HG03060 (cell line): ENCODE data around the gene NECTIN1.

Source experiments
- ATAC-seq: cut with Tn5 transposase; IDR thresholded peaks from one replicate; pipeline ENCODE4 v1.9.1; 2021; ENCODE audit warnings: low read depth, moderate number of reproducible peaks; ENCODE audit not compliant: unreplicated experiment

NECTIN1 gene, protein sequence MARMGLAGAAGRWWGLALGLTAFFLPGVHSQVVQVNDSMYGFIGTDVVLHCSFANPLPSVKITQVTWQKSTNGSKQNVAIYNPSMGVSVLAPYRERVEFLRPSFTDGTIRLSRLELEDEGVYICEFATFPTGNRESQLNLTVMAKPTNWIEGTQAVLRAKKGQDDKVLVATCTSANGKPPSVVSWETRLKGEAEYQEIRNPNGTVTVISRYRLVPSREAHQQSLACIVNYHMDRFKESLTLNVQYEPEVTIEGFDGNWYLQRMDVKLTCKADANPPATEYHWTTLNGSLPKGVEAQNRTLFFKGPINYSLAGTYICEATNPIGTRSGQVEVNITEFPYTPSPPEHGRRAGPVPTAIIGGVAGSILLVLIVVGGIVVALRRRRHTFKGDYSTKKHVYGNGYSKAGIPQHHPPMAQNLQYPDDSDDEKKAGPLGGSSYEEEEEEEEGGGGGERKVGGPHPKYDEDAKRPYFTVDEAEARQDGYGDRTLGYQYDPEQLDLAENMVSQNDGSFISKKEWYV

DNA sequence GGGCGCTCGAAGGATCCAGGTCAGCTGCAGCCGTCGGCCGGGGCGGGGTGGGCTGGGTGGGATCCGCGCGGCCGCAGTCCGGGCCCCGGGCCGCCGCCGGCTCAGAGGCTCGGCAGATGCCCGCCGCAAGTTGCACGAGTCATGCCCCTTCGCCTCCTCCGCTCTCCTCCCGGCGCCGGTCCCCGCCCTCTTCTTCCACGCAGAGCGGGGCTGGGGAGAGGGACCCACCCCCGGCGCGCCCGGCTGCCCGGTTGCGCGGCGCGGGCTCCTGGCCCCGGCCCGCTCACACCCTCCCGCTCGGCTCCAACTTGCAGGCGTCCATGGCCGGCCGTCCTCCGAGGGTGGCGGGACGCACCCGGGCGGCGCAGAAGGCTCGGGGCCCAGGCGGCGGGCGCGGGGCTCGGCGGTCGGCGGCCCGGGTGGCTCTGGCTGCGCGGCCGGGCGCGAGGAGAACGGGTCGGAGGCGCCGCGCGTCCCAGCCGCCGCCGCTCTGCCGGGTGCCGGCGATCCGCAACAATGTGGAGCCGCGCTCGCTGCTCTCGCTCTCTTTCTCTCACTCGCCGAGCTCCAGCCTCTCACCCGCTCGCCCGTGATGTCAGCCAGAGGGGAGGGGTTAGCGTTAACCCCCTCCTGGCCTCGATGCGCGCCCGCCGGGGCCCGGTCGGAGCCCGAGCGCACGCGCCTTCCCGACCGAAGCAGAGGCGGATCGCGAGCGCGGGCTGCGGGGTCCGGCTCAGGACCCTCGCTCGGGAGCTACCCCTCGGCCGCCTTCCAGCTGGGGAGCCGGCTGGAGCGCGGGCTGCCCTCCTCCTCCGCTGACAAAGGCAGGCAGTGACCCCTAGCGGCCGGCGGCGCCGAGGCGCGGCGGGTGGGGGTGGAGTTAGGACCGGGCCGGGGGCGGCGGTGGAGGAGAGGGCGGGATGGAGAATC is at the start of gene NECTIN1:
Gene NECTIN1, minus strand, starts transcription at position 550 of the 930 bp plus-strand sequence. CDS start 647 bp downstream, outside the sequence.
- no peak for ATAC-seq

DNA sequence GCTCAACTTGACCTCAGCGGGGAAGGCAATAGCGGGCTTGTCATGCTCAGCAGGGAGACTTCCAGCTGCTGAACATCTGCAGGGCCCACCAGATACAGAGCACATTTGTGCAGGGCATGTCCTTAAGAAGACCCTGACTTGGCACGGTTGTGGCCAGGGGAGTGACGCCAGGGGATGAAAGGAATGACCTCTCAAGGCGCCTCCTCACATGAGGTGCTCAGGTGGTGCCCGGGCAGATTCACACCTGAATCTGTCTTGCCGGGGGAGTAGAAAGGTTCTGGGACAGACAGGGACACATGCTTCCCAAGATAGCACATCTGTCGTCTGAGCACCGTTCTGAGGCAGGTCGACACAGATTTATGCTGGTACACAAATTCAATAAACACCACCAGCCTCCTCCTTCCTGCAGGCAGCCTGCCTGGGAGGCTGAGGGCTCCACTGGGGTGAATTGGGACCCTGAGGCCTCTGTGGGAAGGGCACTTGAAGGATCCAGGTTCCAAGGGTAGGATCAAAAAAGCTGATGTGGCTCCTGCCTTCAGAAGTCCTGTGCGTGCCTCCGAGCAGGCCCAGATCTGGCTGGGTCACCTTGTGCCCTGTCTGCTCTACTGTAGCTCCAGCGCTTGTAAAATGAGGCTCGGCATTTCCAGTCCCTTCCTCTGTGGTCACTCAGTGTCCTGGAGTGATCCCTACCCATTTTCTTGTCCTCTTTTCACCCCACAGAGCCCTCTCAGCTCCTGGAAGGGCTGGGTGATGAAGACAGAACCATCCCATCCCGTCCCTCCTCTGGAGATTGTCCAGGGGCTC is 49.6 kb upstream of the NECTIN1 start:
- ATAC-seq, result no peak

DNA sequence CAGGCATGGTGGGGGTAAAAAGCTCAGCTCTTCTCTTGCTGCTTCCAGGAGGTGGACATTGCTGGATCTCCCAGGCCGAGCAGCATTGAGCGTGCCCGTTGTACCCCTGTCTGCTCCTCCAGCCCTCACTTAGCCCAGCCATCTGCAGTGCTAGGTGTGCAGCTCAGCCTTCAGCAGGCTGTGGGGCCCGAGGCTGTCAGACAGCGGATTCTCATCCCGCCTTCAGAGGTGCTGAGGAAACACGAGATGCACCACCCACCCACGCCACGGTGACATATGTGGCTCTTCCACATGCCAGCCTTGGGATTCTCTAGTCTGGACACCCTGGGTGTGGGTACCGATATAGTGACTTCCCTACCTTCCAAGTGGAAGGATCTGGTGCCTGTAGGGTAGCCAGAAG is 48.9 kb upstream of the NECTIN1 start:
- ATAC-seq, result no peak

DNA sequence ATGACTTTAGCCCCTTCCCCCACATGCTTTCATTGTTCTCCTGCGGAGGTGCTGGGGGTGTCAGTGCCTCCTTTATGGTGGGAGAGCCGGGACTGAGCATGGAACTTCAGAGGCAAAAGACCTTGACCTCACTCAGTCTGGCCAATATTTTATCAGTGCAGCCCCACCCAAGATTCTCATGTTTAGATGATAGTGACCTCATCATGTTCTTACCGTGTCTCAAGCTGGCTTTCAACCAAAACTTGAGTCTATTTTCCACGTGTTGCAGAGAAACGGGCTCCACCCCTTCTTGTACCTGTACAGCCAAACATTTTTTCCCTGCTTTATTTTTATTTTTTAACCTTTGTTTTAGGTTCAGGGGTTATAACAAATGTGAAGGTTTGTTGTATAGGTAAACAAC is 47.7 kb upstream of the NECTIN1 start:
- ATAC-seq, result no peak

DNA sequence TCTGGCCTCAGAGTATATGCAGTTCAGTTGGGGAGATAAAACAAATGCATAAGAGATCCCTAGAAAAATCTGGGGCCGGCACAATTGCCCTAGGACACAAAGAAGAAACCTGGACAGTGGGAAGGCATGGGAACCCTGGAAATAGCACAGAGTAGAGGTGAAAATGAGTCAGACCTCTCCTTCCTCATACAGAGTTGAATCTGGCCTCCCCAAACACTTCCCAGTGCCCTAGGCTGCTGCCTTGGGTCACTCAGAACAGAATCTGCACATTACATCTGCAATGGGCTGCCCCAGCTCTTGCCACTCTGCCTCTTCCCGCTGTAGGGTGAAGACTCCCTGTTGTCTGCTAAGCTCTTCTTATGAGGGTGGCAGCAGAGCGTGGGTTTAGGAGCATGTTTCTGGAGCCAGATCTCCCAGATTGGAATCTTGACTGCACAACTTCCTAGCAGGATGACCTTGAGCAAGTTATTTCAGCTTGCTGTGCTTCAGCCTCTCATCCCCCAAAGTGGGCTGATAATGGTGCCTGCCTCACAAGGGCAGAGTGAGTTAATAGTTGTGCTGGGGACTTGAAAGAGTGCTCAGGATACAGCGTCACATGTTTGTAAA is 47.1 kb upstream of the NECTIN1 start:
- ATAC-seq, result no peak

DNA sequence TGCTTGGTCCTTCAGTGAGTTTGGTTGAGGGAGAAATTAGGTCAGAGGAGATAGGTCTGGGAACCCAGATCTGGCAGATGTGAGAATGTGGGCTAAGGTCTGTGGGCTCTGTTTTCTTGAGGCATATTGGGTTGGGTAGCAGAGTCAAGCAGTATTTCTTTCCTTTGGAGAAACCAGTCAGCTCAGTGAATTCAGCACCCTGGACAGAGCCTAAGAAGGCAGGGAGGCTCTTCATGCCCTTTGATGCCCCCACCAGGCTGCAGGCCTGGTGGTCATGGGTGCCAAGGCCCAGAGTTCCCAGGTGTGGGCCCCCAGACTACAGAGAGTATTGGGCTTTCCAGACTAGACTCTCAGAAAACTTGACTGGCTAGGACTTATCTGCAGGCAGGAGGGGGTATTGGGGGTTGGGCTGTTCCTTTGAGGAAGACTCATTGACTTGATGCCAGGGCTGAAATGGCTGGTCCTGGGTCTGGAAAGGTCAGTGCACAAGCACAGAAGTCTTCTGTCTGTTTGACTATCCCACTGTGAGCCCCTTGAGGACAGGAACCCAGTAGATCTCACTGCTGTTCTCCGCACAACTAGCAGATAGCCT is 45.3 kb upstream of the NECTIN1 start:
- ATAC-seq, result no peak

DNA sequence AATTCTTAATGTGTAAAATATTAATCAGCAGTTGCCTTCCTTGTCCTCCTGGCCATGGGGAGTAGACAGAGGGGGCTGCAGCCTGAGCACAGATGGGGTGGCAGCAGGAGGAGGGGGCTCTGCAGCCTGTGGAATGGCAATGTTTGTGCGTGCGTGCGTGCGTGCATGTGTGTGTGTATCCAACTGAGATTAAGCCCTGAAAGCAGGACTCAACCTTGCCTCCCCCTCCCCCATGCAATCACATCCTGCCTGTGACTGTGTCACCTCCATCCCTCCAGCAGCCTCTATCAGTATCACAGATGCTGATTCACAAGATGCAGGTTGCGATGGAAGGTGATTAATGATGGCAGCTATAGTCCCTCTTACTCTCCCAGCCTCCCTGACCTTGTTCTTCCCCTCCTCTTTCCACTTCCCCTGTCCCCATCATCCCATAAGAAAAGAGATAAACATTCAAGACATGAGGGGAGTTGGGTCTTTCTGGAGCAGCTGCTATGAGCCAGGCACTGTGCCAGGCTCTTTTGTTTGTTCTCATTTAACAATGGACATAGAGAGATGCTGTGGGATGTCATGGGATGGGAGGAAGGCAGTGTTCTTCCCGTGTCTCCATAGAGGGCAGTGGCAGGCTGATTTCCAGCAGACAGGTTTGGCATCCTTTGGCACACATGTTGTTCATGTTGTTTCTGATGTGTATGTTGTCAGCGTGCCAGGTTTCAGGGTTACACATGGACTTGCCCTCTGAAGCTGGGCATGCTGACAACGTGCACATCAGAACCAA is 43.8 kb upstream of the NECTIN1 start:
- no peak for ATAC-seq

DNA sequence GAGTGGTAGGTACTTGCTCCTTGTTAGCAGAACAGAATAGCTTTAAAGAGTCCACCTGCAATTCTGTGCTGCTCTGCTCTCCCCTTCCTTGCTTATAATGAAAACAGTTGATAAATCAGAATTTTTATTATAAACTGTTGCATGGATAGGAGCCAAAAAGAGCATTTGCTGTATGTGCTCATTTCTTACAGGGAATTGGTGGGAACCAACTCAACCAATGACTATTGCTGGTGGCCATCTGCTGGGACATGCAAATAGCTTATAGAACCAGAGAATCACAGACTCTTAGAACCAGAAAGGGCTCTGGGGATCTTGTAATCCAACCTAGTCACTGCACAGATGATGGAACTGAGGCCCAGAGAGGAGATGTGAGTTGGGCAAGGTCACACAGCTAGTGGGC is 43.1 kb upstream of the NECTIN1 start:
- ATAC-seq, result no peak

DNA sequence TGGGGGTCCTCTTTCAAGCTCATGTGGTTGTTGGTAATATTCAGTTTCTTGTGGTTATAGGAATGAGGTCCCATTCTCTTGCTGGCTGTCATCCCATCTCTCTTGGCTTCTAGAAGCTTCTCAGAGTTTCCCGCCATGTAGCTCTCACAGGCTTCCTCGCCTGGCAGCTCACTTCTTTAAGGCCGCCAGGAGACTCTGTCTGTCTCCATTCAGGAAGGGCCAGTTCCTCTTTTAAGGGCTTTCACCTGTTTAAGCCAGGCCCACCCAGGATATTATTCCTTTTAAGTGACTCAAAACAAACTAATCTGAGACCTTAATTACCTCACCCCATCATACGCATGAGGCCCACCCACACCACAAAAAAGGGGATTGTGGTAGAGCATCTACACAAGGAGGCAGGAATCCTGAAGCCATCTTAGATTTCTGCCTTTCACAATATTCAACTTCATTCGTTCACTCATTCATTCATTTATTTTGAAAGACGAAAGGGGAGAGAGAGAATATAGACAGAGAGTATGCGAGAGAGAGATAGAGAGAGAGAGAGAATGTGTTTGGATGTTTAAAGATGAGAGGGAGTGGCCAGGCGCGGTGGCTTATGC is 42.3 kb upstream of the NECTIN1 start:
- ATAC-seq, result no peak

DNA sequence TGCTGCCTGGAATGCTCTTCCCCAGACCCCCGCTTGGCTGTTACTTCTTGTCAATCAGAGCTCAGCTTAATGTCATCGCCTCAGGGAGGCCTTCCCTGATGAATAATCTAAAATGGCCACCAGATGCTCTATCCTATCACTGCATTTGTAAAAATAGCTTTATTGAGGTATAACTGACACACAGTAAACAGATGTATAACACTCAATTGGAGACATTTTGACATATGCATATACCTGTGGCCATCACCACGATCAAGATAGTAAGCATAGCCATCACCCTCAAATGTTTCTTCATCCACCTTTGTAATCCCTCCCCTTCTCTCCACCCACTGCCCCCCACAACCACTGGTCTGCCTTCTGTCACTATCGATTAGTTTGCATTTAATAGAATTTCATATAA is 36.6 kb upstream of the NECTIN1 start:
- no peak for ATAC-seq

DNA sequence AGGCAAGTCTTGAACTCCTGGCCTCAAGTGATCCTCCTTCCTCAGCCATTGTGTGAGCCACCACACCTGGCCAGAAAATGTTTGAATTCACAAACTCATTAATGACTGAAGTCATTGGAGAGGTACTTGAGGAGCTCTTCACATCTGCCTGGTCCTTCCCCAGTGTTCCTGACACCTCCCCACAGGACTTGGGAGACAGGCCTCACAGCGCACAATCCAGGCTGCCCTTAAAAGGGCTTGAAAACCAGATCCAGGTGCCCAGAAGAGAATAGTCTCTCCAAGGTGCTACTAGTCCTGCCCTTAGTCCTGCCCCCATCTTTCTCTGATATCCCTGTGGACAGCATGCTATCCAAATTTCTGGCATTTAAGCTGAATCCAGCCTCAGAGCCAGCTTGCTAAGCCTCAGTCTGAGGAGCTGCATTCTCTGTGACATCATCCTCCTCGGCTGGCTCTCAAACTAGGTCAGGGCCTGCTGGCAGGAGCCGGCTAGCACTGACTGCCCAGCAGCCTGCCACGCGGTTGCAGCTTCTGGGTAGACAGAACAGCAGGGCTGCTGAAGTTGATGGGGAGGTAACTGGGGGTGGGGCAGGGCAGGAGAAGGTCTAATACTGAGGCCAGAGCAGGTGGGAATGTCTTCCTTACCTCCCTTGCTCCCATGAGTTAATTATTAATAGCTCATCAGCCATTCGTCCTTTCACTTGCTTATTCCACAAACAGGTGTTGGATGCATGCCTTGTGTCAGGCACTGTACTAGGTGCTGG is 35.3 kb upstream of the NECTIN1 start:
- no peak for ATAC-seq

DNA sequence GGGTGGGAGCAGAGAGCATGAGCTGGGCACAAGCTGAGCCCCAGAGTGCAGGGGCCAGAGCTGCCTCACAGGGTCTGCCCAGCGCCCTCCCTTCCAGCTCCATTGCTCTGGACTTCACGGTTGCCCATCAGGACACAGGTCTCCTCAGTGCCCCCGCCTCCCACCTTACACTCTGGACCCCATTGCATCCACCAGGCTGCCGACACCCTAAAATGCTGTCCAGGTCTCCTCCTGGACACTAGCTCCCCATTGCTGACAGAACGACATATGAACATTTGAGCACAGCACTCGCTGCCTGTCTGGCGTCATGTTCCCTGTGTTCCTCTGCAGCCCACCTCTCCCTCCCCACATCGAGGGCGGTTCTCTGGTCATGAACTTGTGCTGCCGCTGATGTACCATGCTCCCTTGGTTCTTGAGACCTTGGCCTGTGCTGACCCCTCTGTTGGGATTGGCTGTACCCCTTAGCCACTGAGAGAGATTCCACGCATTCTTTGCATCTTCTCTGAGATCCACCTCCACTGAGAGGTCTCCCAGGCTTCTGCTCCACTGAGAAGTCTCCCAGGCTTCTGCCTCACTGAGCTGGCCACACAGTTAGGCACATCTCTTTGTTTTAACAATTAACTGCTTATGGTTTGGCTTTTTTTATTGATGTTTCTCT is 34.2 kb upstream of the NECTIN1 start:
- ATAC-seq, result no peak

DNA sequence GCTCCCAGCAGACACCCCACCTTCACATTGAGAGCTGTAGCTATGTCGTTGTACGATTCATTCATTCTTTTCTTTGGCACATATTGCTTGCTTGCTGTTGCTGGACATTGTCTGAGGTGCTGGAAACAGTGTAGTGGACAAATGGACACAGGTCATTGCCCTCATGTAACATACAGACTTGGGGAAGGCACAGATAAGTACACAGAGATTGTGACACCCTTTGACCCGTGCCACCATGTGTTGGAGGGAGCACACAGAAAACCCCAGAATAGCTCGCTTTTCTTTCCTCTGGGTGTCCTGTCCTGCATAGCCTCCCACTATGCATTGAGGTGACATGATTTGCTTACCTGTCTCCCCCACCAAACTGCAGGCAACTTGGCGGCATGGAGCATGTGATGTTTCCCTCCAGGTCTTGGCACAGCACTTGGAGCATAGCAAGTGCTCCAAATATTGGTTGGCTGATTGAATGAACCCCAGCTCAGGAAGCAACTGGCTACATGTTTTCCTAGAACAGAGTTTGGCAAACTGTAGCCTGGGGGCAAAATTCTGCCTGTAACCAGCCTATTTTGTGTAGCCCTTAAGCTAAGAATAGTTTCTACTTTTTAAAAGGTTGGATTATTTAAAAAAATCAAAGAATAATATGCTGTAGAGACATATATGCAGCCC is 30.9 kb upstream of the NECTIN1 start:
- no peak for ATAC-seq

DNA sequence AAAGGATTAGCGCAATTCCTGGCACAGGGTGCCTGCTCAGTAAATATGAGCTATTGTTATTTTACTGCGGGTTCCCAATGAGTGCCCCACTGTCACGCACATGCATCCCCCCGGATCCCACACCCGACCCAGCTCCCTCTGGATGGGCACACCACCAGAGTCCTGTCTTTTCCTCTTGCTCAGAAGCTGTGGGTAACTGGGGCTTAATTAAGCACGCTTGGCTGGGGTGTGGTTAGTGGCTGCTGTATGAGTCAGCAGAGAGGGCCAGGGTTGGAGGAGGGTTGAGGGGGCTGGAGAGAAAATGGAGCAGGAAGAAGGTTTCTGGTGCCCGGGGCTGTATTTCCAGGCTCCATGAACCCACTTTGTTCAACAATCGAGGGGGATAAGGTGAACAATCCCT is 30.3 kb upstream of the NECTIN1 start:
- ATAC-seq, result no peak

DNA sequence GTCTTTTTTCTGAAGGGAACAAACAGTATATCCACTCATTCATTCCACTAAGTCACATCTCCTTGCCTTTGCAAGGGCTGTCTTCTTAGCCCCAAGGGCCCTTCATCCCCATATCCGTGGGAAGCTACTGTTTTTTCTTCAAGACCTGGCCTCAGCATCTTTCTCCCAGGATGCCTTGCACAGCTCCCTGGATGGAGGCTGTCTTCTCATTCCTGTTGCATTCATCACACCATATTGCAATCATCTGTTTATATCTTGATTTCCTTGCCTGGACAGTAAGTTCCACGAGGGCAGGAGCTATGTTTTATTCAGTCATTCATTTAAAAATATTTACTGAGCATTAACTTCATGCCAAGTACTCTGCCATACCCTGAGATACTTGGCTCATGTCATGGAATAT is 29.3 kb upstream of the NECTIN1 start:
- no peak for ATAC-seq

DNA sequence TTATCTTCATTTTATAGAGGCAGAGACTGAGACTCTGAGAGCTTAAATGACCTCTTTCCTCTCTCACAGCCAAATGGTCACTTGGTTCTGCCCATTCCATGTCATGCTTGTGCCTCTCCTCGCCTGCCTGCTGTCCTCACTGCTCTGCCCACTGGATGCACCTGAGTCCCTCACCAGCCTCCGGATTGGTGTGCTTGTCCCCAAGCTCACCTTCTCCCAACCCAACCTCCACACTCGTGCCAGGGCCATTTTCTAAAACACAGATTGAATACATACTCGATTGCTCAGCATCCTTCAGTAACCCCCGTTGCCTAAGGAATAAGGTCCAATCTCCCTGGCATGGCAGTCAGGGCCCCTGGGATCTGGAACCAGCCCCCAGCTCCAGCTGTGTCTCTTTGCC is 28.4 kb upstream of the NECTIN1 start:
- no peak for ATAC-seq
